Heart right ventricle (tissue), 16 donors: ENCODE measurements around the gene ANKMY2. TPM values are rescaled to one million over a fixed set of nuclear protein-coding genes. Genes with fewer than 3 reads are reported as not detected.
A peak's percentile ranks its signal among the peaks of the same experiment; 100 is the strongest.

Experiments used
- ATAC-seq, 8 donors: fragments of 200-7000 bp; cut with Tn5 transposase; one replicate each; pipeline ENCODE4 v1.9.1; 2020; ENCODE audit warnings: mild to moderate bottlenecking in 8 of 8, moderate library complexity in 8 of 8, moderate number of reproducible peaks in 1 of 8
- DNase-seq, 2 donors: peaks; one replicate each; pipeline ENCODE4 v3.0.0-alpha.2; 2020
- H3K27ac ChIP-seq, 10 donors: fragments of 200-600 bp; sonication (generic) in 2 of 10; one replicate each; pipeline versions ENCODE4 v1.5.0 to v1.8.0; 2020 to 2022; ENCODE audit warnings: mild to moderate bottlenecking in 3 of 10
- H3K27me3 ChIP-seq, 7 donors: fragments of 200-600 bp; one replicate each; pipeline ENCODE4 v1.8.0; 2021 to 2022; ENCODE audit warnings: mild to moderate bottlenecking in 2 of 7
- H3K36me3 ChIP-seq, 9 donors: fragments of 200-600 bp; sonication (generic) in 1 of 9; one replicate each; pipeline versions ENCODE4 v1.5.0 to v1.8.0; 2020 to 2022; ENCODE audit warnings: mild to moderate bottlenecking in 2 of 9
- H3K4me1 ChIP-seq, 9 donors: fragments of 200-600 bp; sonication (generic) in 1 of 9; one replicate each; pipeline versions ENCODE4 v1.5.0 to v1.8.0; 2020 to 2022; ENCODE audit warnings: mild to moderate bottlenecking in 4 of 9
- H3K4me3 ChIP-seq, 10 donors: fragments of 200-600 bp; sonication (generic) in 2 of 10; one replicate each; pipeline versions ENCODE4 v1.5.0 to v1.8.0; 2020 to 2022; ENCODE audit warnings: mild to moderate bottlenecking in 7 of 10, moderate library complexity in 2 of 10
- H3K9me3 ChIP-seq, 11 donors: fragments of 200-600 bp in 10 of 11; sonication (generic) in 2 of 11; one replicate each; pipeline versions ENCODE4 v1.5.0 to v1.8.0; 2013 to 2022; ENCODE audit warnings: mild to moderate bottlenecking in 2 of 11, control low read depth in 1 of 11, moderate library complexity in 1 of 11
- CTCF ChIP-seq, 9 donors: fragments of 200-600 bp; sonication (generic) in 2 of 9; IDR thresholded peaks; one replicate each; pipeline versions ENCODE4 v1.5.0 to v1.8.0; 2021 to 2022; ENCODE audit warnings: antibody characterized with exemption in 9 of 9, mild to moderate bottlenecking in 5 of 9, moderate library complexity in 1 of 9
- WGBS, 2 donors: extraction: QIAGEN DNeasy Blood & Tissue Kit; methylation state at CpG; one replicate each; pipeline ENCODE4 v1.1.7; 2013; ENCODE audit warnings: inconsistent platforms in 1 of 2; 5-methylcytosine and 5-hydroxymethylcytosine counted together
- intact Hi-C, 10 donors: fragments of 100-400 bp; cut with DNase I; formaldehyde crosslinking; loops; one replicate each; pipeline versions ENCODE4 v1.11.1 to v1.14.2; 2022
- polyA plus RNA-seq, 2 donors: library from polyadenylated mRNA; stranded (reverse); fragments of 200-250 nt; gene quantifications; one replicate each; pipeline ENCODE4 v1.2.3, GENCODE V29; 2013
- total RNA-seq, 10 donors: library from RNA; stranded (reverse); fragmentation: NEBNext Ultra II Directional in 3 of 10; extraction: Animal tissue kit (Norgen Biotek cat#: 25700) in 3 of 10; gene quantifications; one replicate each; pipeline versions ENCODE4 v1.2.1 to v1.2.4, GENCODE V29; 2021 to 2023
- donor health status: Arrhythmogenic right ventricular cardiomyopathy.
- donor health status: ischemic (EF 13 %, LVEDD 7.1; RV severe dilation, severe dysfunction).
- donor health status: healthy with polysubstance abuse.
- donor health status: DM: no; HTN: yes; CAD: no.
- donor health status: DM: no; HTN: no; CAD: no.
- donor health status: ischemic (EF 25% LVEDD 6.9; RV normal size, moderate dysfunction).
- donor health status: ischemic (EF 25% LVEDD 5.7; RV mildly dilated, moderate dysfunction).
- donor health status: healthy.
- donor health status: DM: yes; HTN: yes; CAD: no.
- donor health status: Ischemic cardiomyopathy.
- donor health status: ischemic (EF 35%, LVEDD 5.7; RV mildly dilated, moderate dysfunction).
- donor health status: nonischemic (EF 11% LVEDD 7.7; RV severe dilation, severe dysfunction).
- donor health status: DM: yes; HTN: yes; CAD: no.
- donor health status: PGD.
- donor health status: ischemic (EF 29% LVEDD 5.4; RV normal size, mild dysfunction).
- donor health status: nonischemic (EF 23%, LVEDD 6.1; RV moderate dilation, normal function).

ANKMY2 gene
- total and polyA plus RNA-seq, 12 donors = 10.7 to 46.7 (median 32.8) TPM

GRCh38 chr7:16581286-16581685, 64.3 kb downstream of the ANKMY2 start:
- Histone ChIP-seq H3K36me3 (no peaks in the 10 kb centered on the region), H3K4me1 (no peaks in the 10 kb centered on the region), H3K27me3 (no peaks in the 10 kb centered on the region), H3K27ac (no peak overlapping the region), H3K9me3 (peaks cover 0 to 10% (median 0%) of the 10 kb centered on the region in 11 donors), H3K4me3 (no peak overlapping the region)
- no peak for TF ChIP-seq CTCF (IDR thresholded peaks at IDR 0.05)
- ATAC-seq (no peak), DNase-seq (no peak)
- WGBS, 2 donors = 24 to 34% methylated on average over 1 of the region's 1 CpG
- intact Hi-C loops = no loop called here

GRCh38 chr7:16579216-16579615, 66.3 kb downstream of the ANKMY2 start:
- Histone ChIP-seq H3K27ac (no peak overlapping the region), H3K9me3 (no peaks in the 10 kb centered on the region), H3K36me3 (no peaks in the 10 kb centered on the region), H3K4me3 (no peak overlapping the region), H3K4me1 (no peaks in the 10 kb centered on the region), H3K27me3 (no peaks in the 10 kb centered on the region)
- no peak for DNase-seq
- no peak for ATAC-seq
- intact Hi-C loops = no loop called here
- 82 to 83% methylated on average over 8 of the region's 8 CpGs for WGBS, 2 donors
- no peak for TF ChIP-seq CTCF (IDR thresholded peaks at IDR 0.05)

- DNase-seq = no peak
- ATAC-seq = no peak
- H3K4me1 ChIP-seq = no peaks in the 10 kb centered on the region
- H3K27me3 ChIP-seq = no peaks in the 10 kb centered on the region
- intact Hi-C loops = no loop called here
- no peaks in the 10 kb centered on the region for H3K36me3 ChIP-seq
- H3K9me3 ChIP-seq = peaks cover 0 to 14% (median 0%) of the 10 kb centered on the region in 11 donors
- H3K27ac ChIP-seq = no peak overlapping the region
- no peak overlapping the region for H3K4me3 ChIP-seq
- WGBS, 2 donors = 80 to 88% methylated on average over 4 of the region's 4 CpGs
- TF ChIP-seq CTCF (IDR thresholded peaks at IDR 0.05) = no peak
These were observed 73.6 kb downstream of the ANKMY2 start for GRCh38 chr7:16571941-16572340.

- H3K4me3 ChIP-seq = no peak overlapping the region
- WGBS, 2 donors = 33 to 34% methylated on average over 13 of the region's 13 CpGs
- TF ChIP-seq CTCF (IDR thresholded peaks at IDR 0.05) = peak; percentile 63 to 87 (median 82)
- H3K4me1 ChIP-seq = peaks cover 0 to 7% (median 0%) of the 10 kb centered on the region in 9 donors
- DNase-seq (no peak), ATAC-seq (peak in 6 of 8 donors; percentile 45 to 64 (median 52))
- H3K27ac ChIP-seq = no peak overlapping the region
- no peaks in the 10 kb centered on the region for H3K9me3 ChIP-seq
- H3K36me3 ChIP-seq = no peaks in the 10 kb centered on the region
- intact Hi-C loops = loop anchor here (2.0 to 10.0 kb wide), 10 partner anchors 132 to 488 kb away; no protein-coding TSS in a partner anchor
- H3K27me3 ChIP-seq = no peaks in the 10 kb centered on the region
These were observed 80.6 kb downstream of the ANKMY2 start for GRCh38 chr7:16564909-16565426.
